NCI-H2081 treated with DMSO at 0.1 percent for 48 hours (cell line): ENCODE measurements around the gene OR2AE1.

Source experiments
- DNase-seq: peaks from one replicate; lab custom pipeline; 2025; lab: John Stamatoyannopoulos, UW

The OR2AE1 gene

DNA sequence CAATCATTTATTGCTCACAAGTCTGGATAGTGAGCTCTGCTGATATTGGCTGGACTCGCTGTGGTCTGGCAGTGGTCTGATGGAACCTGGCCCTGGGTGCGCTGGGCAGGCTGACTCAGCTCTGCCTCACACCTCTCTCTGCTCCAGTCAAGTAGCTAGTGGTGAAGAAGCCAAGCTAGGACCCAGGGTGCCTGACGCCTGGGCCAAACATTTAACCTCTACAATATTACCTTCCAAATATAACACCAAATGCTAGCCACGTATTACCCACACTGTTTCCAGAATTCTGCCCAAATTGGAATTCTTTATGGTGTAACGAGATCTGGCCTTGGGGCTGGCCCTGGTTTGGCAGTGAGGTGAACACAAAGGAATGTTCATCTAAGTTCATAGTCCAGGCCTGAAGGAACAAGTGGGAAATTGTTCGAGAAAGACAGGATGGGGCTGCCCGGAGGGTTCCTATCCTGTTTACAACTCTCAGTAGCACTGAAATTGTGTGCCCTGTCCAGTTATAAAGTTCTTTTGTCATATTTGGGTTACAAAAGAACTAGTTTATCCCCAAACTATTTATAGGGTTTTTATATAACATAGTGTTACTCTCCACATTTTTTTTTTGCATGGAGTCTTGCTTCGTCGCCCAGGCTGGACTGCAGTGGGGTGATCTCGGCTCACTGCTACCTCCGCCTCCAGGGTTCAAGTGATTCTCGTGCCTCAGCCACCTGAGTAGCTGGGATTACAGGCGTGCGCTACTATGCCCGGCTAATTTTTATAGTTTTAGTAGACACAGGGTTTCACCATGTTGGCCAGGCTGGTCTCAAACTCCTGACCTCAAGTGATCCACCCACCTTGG, 16.3 kb downstream of the OR2AE1 start:
- DNase-seq: no peak

DNA sequence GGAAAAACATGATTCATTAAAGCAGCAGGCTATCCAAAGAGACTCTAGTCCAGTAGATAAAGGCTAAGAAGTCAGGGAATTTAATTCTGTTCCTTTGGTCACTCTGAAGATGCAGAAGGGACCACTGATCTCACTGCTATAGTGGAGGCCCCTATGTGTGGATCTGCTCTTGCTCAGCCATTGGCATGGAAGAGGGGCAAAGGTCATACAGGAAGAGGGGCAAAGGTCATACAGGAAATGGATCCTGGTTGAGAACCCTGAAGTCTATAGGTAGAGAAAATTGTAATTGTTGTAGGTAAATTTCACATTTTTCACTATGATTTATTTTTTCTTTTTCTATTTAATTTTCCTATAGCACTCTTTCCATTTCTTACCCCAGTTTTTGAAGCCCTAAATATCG, 21.6 kb downstream of the OR2AE1 start:
- DNase-seq: no peak

DNA sequence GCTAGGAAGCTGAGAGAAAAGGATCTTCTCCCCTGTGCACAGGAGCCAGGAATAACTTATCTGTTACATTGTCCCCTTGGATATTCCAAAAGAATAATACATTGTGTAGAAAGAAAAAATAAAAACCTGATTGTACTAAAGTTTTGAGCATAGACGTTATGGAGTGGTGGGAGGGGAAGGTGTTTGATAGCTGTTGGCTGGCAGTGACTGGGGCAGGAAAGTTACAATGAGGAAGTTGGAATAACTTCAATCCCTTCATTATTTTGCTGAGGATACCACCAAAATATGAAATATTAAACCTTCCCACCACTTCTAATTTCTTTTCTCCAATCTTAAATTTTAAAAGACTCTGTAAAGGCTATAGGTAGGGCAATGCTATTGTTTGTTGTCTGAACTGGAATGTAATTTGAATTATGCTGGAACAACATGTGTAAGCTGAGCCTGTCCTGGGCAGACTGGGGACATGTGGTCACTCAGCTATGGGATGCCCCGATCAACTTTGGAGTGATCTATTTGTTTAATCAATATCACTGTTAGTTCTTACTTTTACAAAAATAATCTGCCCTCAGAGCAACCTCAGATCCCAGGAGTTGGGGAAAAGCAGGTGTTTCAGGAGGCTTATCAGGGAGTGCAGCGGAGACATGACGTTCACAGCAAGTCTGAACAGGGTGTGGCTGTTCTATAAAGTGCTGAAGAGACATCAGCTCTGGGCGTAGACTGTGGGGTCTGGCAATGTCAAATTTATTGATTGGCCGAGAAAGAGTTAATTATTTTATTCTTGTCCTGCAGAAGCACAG, 28.2 kb downstream of the OR2AE1 start:
- no peak for DNase-seq

DNA sequence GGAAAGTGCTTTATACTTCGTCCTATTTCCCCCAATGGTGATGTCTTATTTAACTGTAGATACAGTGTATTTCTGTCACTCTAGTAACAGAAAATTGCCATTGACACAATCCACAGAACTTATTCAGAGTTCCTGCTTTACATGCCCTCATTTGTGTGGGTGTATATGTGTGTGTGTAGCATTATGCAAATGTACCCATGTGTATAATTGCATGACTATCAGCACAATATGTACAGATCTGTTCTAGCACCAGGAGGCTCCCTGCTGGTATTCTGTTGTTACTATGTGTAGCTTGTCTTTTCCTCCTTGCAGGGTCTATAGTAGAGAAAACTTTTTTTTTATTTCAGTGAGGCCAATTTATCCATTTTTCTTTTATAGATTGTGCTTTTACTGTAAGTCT, 32.5 kb downstream of the OR2AE1 start:
- DNase-seq: no peak

DNA sequence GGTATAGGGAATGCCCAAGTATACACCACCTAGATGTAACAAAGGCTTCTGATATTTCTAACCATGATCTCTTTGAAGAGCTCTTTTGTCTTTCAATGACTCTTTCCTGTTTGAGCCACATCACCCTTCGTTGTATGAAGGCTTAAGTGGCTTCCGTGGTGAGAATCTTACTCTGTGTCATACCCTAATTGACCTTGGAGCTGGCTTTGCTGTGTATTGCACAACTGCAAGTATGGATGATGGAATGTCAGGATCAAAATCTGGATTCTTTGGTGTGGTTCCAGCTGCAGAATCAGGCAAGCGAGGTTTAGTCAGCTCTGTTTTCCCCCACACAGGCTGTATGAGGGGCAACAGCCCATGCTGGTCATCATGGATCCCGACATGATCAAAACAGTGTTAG, 33.0 kb downstream of the OR2AE1 start:
- DNase-seq: no peak

DNA sequence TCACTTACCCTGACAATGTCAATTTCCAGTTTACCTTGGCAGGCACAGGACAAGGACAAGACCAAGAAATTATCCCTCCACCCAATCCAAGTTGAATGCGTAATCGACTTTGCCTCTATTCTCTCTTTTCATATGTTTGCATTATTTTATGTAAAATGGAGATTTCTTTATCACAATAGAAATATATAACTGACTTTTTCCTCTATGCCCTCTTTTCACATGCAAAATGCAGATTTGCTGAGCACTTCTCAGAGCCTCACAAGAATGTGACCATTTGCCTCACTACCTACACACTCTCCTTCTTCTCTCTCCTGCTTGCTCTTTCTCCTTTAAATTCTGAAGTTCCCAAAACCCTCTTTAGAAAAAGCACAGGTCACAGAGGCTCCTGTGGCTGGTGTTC, 33.9 kb downstream of the OR2AE1 start:
- DNase-seq: no peak

DNA sequence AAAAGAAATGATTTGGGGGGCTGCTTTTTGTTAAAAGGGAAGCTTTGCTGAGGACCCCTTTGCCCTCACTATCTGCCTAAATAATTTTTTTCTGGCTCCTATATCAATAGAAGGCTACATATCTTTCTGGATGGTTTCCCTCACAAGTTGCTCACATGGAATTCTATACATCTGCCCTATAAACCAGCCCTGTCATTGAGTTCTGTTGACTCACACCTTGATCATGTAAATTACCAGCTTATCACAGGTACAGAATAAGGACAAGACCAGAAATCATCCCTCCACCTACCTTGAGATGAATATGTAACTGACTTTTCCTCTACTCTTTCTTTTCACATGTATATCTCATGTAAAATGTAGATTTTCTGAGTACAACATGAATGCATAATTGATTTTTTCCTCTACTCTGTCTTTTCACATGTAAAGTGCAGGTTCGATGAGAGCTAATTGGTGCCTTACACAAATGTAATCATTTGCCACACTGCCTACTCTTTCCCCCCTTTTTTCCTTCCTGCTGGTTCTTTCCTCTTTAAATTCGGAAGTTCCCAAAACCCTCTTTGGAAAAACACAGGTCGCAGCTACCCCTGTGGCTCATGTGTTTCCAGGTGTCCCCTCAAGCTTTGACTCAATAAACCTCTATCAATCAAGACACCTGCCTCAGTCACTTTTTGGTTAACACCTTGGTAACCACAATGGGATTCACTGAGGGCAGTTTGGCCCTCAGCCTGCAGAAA, 36.5 kb downstream of the OR2AE1 start:
- no peak for DNase-seq

DNA sequence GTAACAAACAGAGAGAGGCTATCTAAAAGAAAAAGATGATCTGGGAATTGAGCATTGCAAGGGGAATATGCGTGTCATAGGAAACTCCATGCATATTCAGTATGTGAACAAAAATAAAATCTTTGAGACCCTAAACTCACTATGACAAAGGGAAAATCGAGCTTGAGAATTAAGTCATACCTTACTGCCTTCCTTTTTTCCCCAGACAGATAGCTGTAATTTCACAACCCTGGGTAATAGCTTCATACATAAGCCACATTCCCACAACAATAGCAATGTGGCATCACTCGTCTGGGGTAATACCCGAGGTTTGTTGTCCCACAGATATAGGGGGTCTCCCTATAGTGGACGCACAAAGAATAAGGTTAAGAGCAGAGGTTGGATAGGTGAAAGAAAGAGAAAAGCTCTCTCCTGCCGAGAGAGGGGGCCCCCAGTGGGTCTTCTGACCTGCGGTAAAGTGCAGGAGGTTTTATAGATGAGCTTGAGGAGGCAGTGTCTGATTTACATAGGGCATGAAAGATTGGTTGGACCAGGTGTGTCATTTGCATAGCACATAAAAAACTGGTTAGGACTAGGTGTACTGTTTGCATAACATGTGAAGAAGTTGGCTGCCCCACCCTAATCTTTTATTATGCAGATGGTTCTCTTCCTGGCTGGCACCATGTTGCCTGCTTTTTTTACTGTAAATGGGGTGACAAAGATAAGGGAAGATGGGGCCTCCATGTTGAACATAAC, 37.4 kb downstream of the OR2AE1 start:
- peak; percentile 80 for DNase-seq

DNA sequence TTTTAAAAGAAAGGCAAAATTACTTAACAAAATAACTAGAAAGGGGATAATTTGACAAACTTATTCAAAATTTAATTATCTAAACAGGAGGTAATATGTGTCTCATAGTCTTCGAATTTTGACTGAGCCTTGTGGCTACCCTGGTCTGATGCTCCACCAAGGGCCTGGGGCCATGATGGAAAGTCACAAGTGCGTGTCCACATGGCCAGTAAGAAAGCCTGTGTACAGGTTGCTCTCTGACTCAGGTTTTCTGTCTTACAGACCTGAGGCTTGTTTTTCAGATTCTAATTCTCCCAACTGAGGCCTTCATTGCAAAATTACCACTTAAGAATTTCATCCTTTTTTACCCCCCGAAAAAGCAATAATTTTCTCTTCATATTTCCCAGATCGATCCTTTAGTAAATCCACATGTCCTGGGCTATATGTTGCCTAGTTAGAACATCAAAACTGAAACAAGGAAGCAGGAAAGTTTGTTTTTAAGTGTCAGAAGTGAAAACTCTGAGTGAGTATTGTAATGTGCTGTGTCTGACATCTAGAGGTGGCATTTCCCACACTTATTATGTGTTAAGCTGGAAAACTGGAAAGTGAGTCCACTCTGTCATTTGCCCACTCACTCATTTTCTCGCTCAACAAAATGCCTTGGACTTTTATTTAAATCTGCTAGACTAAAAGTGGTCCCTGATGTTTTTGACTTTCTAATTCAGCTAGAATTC, 39.0 kb downstream of the OR2AE1 start:
- no peak for DNase-seq

DNA sequence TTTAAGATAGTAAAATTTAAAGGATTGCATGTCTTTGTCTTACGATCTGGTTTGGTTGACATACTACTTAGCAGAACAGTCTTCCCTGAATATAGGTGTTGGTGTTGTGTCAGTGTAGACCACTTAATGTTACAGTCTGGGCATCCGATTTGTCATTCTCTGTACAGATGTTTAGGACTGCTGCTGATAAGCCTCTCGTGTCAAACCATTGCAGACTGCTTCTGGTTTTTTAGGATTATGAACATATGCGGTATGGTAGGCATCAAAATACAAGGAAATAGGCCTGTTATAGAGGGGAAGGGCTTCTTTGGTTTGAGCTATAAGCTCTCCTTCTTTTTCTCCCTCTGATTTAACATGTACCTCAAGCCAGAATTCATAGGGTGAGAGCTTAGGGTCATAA, 41.6 kb downstream of the OR2AE1 start:
- no peak for DNase-seq

DNA sequence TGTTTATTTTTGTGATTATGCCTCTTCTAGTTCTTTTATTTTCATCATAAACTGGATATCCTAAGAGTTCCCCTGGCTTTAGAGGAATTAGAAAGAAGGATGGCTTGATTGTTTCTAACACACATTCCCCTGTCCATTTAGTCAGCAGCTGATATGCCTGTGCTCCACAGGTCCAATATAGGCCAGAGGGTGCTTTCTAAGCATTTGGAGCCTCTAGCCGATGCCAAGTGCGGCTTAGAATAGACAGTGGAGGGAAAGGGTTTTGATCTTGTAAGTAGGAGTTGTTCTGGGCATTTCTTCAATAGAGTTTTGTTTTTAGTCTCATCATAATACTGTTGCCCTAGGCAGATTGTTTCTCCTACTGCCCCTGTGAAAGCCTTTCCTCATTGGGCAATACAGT, 42.5 kb downstream of the OR2AE1 start:
- no peak for DNase-seq

DNA sequence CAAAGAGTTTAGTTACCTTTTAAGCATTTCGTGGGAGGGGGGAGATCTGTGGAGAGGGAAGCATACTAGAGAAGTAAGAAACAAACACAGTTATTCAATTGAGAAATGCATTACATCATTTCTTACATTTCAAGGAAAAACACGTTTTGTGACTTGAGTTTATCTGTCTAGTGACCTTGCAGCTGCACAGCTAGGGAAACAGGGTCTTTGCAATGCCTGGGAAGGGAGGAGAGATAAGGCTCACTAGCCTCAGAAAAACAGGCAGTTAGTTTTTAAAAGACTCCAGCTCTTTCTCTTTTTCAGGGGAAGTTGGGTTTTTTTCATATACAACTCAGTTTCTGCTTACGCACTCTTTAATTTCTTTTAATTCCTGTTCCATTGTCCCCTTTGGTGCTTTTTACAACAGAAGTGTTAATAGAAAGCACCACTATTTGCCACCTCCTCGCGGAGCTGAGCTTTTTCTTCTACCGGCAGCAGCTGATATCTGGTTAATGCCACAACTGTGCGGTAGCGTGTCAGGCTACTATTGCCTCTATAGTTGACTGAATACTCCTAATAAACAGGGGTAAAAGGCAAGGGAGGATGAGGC, 43.5 kb downstream of the OR2AE1 start:
- DNase-seq: no peak

DNA sequence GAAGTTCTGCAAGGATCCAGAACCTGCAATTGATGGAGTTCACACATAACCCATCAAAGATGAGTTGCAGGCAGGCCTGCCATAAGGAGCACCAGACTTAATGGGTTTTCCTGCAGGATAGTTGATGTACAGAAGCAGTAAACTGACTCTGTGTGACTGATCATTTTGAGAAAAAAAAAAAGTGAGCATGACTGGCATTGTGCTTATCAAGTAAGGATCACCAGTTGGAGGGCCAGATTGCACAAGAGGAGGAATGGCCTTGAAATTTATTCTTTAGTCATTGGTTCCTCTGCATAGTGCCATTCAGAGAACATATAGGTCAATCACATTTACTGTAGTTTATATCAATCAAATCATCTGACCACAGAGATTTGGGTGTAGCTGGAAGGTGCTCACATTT, 45.2 kb downstream of the OR2AE1 start:
- DNase-seq: no peak

DNA sequence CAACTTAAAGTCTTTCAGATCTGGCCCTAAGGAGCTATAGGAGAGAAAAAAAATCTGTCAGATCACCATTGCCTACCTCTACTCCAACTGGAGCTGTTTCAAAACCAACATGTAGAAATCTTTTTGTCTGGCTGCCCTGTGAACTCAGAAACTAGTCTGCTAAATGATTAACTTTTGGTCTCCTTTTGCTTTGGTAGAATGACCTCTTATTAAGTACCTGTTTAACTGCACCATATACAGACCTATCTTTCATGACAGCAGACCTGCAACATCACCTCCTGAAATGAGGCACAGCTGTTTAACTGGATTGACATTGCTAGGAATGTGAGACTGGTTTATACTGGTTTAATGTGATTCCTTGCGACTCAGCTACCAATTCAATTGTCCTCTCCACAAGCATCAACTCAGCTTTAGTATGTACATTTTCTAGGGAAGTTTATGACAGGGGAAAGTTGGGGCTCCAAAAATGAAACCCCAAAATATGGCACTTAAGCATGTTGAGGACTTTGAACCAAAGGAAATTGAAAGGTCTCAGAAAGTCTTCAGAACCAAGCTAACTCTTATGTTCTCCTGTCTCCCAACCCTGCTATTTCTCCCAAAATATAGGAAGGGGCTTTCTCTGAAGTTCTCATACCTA, 47.2 kb downstream of the OR2AE1 start:
- no peak for DNase-seq

DNA sequence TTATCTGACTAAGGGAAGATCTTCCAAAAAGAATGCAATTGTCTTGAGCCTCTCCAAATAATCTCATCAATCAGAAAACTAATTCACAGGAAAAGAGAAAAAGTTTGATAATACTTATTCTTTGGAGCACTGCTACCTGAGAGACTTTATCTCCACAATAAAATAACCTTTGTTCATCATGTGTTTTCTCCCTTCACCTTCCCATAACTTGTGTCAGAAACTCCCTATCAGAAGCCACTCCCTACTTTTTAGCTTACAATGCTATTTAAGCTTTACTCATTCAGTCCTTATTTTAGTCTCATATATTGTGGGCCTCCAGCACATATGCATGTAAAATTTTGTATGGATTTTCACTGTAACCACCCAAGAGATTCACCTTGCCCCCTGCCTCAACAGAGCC, 48.0 kb downstream of the OR2AE1 start:
- DNase-seq: no peak

DNA sequence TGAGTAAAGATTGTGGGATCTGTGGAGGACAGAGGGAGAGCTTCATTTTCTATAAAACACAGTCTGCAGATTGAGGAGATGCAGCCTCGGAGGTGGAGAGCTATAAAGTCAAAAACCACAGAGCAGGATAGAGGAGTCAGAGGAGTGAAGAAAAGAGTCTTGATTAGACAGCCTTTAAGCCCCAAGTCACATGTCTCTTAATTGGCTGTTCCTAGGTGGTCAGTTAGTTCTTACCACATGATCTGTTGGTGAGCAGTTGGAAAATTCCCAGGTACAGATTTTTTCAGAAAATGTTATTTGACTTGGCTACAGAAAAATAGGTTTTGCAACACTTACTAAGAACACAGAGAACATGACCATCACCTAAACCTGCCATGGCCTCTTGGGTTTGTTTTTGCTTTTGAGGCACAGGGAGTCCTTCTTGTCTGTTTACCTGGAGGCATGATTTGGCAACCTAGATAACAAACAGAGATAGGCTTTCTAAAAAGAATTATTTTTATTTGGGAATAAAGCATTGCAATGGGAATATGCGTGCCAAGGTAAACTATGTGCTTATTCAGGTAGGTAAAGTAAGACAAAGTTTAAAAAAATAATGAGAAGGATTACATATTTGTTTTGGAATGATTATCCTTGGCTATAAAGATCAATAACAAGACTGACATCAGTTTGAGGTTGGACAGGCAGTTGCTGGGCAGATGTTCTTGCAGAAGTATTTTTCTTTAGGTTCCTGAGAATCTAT, 49.6 kb downstream of the OR2AE1 start:
- no peak for DNase-seq
